Panc1 (cell line): Measurements from ENCODE around the gene EFNA1. TPM values are rescaled to one million over a fixed set of nuclear protein-coding genes. Genes with fewer than 3 reads are reported as not detected.
A peak's percentile ranks its signal among the peaks of the same experiment; 100 is the strongest.

ENCODE experiments used
- ATAC-seq: fragments of 200-7000 bp; cut with Tn5 transposase; 2 replicates; pipeline ENCODE4 v1.9.1; 2020; ENCODE audit warnings: mild to moderate bottlenecking, moderate library complexity
- BruUV-seq: library from RNA; stranded (reverse); fragments of 400-500 nt; replicated peaks from 2 replicates; lab custom pipeline; 2021; lab: Mats Ljungman, UMichigan
- CTCF ChIA-PET: fragments of 300-600 bp; sonication (Branson Sonifier 250); formaldehyde crosslinking; loops from one replicate; lab custom pipeline; 2022; ENCODE audit warnings: antibody characterized with exemption; lab: Charles Lee
- POLR2A ChIA-PET: fragments of 300-600 bp; sonication (Branson Sonifier 250); formaldehyde crosslinking; loops from one replicate; lab custom pipeline; 2022; ENCODE audit warnings: antibody characterized with exemption; lab: Charles Lee
- DNase-seq: peaks from one replicate; pipeline ENCODE4 v3.0.0-alpha.2; 2010; ENCODE audit warnings: low read depth, low spot score
- H3K27ac ChIP-seq: 2 replicates; pipeline ENCODE4 v1.5.1; 2011; ENCODE audit warnings: mild to moderate bottlenecking, low read length, inconsistent platforms
- H3K27me3 ChIP-seq: fragments of 200-500 bp; sonication (Bioruptor generic); 2 replicates; pipeline ENCODE4 v1.6.0; 2014; ENCODE audit warnings: low read length, inconsistent platforms; ENCODE audit not compliant: control insufficient read depth, insufficient read depth
- H3K36me3 ChIP-seq: fragments of 200-500 bp; sonication (Bioruptor generic); 2 replicates; pipeline ENCODE4 v1.5.1; 2014; ENCODE audit warnings: inconsistent platforms, mild to moderate bottlenecking, low read length, moderate library complexity; ENCODE audit not compliant: control insufficient read depth, insufficient read depth
- H3K4me1 ChIP-seq: 2 replicates; pipeline ENCODE4 v1.5.1; 2011; ENCODE audit warnings: inconsistent platforms, mild to moderate bottlenecking, low read length, moderate library complexity; ENCODE audit not compliant: control insufficient read depth, insufficient read depth
- H3K4me3 ChIP-seq, 2 experiments: 2 replicates each; pipeline ENCODE4 v1.5.1; 2011 to 2012; ENCODE audit warnings: low read depth in 2 of 2, low read length in 2 of 2, mild to moderate bottlenecking in 2 of 2, inconsistent platforms in 1 of 2, moderate library complexity in 1 of 2
- H3K9me3 ChIP-seq: fragments of 200-500 bp; sonication (Bioruptor generic); 2 replicates; pipeline ENCODE4 v1.5.1; 2014; ENCODE audit warnings: low read depth, mild to moderate bottlenecking, inconsistent platforms, low read length, moderate library complexity; ENCODE audit not compliant: control insufficient read depth, insufficient read depth
- POLR2AphosphoS5 ChIP-seq: IDR thresholded peaks from 2 replicates; pipeline ENCODE4 v1.6.1; 2012; ENCODE audit warnings: mild to moderate bottlenecking, low read depth, low read length, moderate library complexity
- SIN3A ChIP-seq: IDR thresholded peaks from 2 replicates; pipeline ENCODE4 v1.6.1; 2012; ENCODE audit warnings: low read depth, mild to moderate bottlenecking, low read length, moderate library complexity, borderline replicate concordance; ENCODE audit not compliant: insufficient read depth
- TCF7L2 ChIP-seq: IDR thresholded peaks from 2 replicates; pipeline ENCODE4 v1.6.1; 2011; ENCODE audit warnings: mild to moderate bottlenecking, low read depth, low read length, inconsistent platforms
- in situ Hi-C: cut with HindIII; loops from 2 replicates; pipeline ENCODE4 v1.10.0; 2016; ENCODE audit warnings: low sequenced_read_pairs, low pct_unique_long_range_greater_than_20kb
- intact Hi-C: fragments of 100-400 bp; cut with micrococcal nuclease; formaldehyde crosslinking; loops from one replicate; pipeline ENCODE4 v1.10.0; 2022; ENCODE audit not compliant: unreplicated experiment
- total RNA-seq: library from RNA; stranded (reverse); gene quantifications from one replicate; pipeline ENCODE4 v1.2.1, GENCODE V29; 2021; ENCODE audit not compliant: unreplicated experiment
- TF ChIP-seq, protein P1 (sequence below): fragments of 450-650 bp; IDR thresholded peaks from 2 replicates; pipeline ENCODE4 v1.5.1; 2017; ENCODE audit warnings: mild to moderate bottlenecking
- TF ChIP-seq, protein P2 (sequence below), 2 experiments: IDR thresholded peaks; 2 replicates each; pipeline ENCODE4 v1.6.1; 2011 to 2012; ENCODE audit warnings: low read depth in 2 of 2, control low read depth in 1 of 2, low read length in 1 of 2, mild to moderate bottlenecking in 1 of 2, moderate library complexity in 1 of 2; ENCODE audit not compliant: insufficient read depth in 1 of 2

Gene EFNA1
- total RNA-seq, 1 experiment from 2014 or later = 23.8 TPM

DNA sequence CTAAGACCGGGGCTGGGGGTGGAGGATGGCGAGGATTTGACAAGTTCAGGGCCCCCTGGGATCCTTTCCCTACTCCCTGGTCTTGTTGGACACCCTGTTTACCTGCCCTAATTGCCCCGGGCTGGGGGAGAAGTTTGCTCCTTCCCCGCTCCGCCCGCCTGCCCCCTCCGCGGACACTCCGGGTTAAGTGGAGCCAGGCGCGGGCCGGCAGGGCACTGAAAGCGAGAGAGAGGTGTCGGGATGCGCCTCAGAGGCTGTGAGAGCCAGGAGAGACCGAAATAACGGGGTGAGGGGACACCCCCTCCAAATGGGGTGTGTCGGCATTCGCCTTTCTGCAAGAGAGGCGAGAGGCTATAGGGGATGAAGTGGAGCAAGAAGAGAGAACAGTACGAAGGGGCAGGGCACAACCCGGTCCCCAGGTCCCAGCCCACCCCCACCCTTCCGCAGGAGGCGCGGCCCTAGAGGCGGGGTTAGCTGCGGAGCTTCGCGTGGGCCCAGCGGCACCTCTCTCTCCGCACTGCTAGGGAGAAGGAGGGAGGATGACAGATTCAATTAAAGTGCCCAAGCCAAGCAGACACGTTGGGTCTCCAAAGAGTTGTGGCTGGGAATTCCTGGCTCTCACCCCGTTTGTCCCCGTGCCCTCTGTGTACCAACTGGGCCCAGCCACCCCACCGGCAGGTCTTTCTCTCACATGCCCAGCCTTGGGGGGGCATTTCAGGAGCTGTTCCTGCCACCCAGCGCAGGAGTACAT is 45.2 kb upstream of the EFNA1 start:
- Histone ChIP-seq H3K27ac (no peak overlapping the region), H3K4me3 (peak overlapping the region; percentile 28 to 53), H3K27me3 (peaks cover 9% of the 10 kb centered on the region), H3K4me1 (peaks cover 21% of the 10 kb centered on the region), H3K36me3 (no peaks in the 10 kb centered on the region; the same call in 1 of the 2 replicates), H3K9me3 (no peaks in the 10 kb centered on the region)
- CTCF ChIA-PET = interaction anchor here (0.6 kb wide), 2 partner anchors 13 to 124 kb away, joined by 6 to 7 read pairs; no protein-coding TSS in a partner anchor
- TF ChIP-seq, protein P1, sequence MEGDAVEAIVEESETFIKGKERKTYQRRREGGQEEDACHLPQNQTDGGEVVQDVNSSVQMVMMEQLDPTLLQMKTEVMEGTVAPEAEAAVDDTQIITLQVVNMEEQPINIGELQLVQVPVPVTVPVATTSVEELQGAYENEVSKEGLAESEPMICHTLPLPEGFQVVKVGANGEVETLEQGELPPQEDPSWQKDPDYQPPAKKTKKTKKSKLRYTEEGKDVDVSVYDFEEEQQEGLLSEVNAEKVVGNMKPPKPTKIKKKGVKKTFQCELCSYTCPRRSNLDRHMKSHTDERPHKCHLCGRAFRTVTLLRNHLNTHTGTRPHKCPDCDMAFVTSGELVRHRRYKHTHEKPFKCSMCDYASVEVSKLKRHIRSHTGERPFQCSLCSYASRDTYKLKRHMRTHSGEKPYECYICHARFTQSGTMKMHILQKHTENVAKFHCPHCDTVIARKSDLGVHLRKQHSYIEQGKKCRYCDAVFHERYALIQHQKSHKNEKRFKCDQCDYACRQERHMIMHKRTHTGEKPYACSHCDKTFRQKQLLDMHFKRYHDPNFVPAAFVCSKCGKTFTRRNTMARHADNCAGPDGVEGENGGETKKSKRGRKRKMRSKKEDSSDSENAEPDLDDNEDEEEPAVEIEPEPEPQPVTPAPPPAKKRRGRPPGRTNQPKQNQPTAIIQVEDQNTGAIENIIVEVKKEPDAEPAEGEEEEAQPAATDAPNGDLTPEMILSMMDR = no peak
- TF ChIP-seq SIN3A (no peak), TCF7L2 (no peak), POLR2AphosphoS5 (no peak)
- TF ChIP-seq, protein P2, sequence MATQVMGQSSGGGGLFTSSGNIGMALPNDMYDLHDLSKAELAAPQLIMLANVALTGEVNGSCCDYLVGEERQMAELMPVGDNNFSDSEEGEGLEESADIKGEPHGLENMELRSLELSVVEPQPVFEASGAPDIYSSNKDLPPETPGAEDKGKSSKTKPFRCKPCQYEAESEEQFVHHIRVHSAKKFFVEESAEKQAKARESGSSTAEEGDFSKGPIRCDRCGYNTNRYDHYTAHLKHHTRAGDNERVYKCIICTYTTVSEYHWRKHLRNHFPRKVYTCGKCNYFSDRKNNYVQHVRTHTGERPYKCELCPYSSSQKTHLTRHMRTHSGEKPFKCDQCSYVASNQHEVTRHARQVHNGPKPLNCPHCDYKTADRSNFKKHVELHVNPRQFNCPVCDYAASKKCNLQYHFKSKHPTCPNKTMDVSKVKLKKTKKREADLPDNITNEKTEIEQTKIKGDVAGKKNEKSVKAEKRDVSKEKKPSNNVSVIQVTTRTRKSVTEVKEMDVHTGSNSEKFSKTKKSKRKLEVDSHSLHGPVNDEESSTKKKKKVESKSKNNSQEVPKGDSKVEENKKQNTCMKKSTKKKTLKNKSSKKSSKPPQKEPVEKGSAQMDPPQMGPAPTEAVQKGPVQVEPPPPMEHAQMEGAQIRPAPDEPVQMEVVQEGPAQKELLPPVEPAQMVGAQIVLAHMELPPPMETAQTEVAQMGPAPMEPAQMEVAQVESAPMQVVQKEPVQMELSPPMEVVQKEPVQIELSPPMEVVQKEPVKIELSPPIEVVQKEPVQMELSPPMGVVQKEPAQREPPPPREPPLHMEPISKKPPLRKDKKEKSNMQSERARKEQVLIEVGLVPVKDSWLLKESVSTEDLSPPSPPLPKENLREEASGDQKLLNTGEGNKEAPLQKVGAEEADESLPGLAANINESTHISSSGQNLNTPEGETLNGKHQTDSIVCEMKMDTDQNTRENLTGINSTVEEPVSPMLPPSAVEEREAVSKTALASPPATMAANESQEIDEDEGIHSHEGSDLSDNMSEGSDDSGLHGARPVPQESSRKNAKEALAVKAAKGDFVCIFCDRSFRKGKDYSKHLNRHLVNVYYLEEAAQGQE (IDR thresholded peaks at IDR 0.05; ENCODE audit: insufficient read depth in 1 of 2, low read depth in 2 of 2, low read length in 1 of 2) = no peak
- in situ Hi-C loops = no loop called here
- intact Hi-C loops = no loop called here
- POLR2A ChIA-PET = interaction anchor here (0.6 kb wide), 2 partner anchors 90 to 145 kb away, joined by 4 to 9 read pairs; no protein-coding TSS in a partner anchor
- BruUV-seq = no TSS peak
- DNase-seq = no peak
- no peak for ATAC-seq

DNA sequence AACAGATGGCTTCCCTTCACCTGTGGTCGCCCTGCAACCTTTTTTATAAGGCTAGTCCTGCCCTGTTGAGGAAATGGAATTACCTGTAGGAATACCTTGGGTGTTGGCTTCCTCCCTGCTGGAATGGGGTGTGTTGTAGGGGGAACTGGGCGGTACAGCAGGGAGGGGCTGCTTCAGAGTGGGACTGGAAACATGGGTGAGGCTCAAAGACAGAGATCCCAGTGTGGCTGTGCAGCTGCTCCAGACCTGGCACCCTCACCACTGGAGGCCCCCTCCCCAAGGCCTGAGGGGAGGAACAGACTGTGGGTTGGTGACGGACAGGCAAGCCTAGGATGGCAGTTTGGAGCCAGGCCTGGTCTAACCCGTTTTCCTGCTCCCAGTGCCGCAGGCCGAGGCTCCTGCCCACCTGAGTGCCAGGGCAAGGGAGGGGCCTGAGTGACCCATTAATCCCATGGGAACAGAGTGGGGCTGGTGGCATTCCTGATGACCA is 44.6 kb upstream of the EFNA1 start:
- Histone ChIP-seq H3K27ac (no peak overlapping the region), H3K9me3 (no peaks in the 10 kb centered on the region), H3K27me3 (peaks cover 9% of the 10 kb centered on the region), H3K36me3 (no peaks in the 10 kb centered on the region; the same call in 1 of the 2 replicates), H3K4me1 (peaks cover 21% of the 10 kb centered on the region), H3K4me3 (no peak overlapping the region)
- DNase-seq (no peak), ATAC-seq (no peak)
- in situ Hi-C loops (no loop called here), intact Hi-C loops (no loop called here)
- no peak for TF ChIP-seq TCF7L2
- TF ChIP-seq, protein P2 (IDR thresholded peaks at IDR 0.05; ENCODE audit: insufficient read depth in 1 of 2, low read depth in 2 of 2, low read length in 1 of 2) = no peak
- TF ChIP-seq, protein P1 = no peak
- no peak for TF ChIP-seq SIN3A
- no peak for TF ChIP-seq POLR2AphosphoS5
- ChIA-PET POLR2A (interaction anchor here (0.6 kb wide), 2 partner anchors 89 to 144 kb away, joined by 4 to 9 read pairs; no protein-coding TSS in a partner anchor), CTCF (interaction anchor here (0.6 kb wide), 2 partner anchors 12 to 125 kb away, joined by 6 to 7 read pairs; no protein-coding TSS in a partner anchor)
- BruUV-seq = no TSS peak
